ENCODE measurements around the gene KRTAP4-9. TPM values are rescaled to one million over a fixed set of nuclear protein-coding genes. Genes with fewer than 3 reads are reported as not detected.
"Not testable (repeated sequence)": the region's sequence is repeated elsewhere in the genome, so short reads cannot be mapped to it uniquely, and the experiment has no call there.

The KRTAP4-9 gene
- total RNA-seq, 1 experiment from 2014 or later: 1.0 TPM

- no peaks in the 10 kb centered on the region for H3K27me3 ChIP-seq (replicated peaks; ENCODE audit: insufficient read depth, low read depth, low read length, poor library complexity)
- no peaks in the 10 kb centered on the region for H3K36me3 ChIP-seq (ENCODE audit: insufficient read depth, low read length, poor library complexity, severe bottlenecking)
- no peak for DNase-seq (ENCODE audit: low spot score)
- H3K27ac ChIP-seq (ENCODE audit: low read depth, low read length, poor library complexity, severe bottlenecking): no peak overlapping the region
- H3K4me3 ChIP-seq (ENCODE audit: low read depth, low read length, poor library complexity, severe bottlenecking): no peak overlapping the region
- TF ChIP-seq, protein P1, sequence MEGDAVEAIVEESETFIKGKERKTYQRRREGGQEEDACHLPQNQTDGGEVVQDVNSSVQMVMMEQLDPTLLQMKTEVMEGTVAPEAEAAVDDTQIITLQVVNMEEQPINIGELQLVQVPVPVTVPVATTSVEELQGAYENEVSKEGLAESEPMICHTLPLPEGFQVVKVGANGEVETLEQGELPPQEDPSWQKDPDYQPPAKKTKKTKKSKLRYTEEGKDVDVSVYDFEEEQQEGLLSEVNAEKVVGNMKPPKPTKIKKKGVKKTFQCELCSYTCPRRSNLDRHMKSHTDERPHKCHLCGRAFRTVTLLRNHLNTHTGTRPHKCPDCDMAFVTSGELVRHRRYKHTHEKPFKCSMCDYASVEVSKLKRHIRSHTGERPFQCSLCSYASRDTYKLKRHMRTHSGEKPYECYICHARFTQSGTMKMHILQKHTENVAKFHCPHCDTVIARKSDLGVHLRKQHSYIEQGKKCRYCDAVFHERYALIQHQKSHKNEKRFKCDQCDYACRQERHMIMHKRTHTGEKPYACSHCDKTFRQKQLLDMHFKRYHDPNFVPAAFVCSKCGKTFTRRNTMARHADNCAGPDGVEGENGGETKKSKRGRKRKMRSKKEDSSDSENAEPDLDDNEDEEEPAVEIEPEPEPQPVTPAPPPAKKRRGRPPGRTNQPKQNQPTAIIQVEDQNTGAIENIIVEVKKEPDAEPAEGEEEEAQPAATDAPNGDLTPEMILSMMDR (conservative IDR thresholded peaks at IDR 0.05; ENCODE audit: low read depth, low read length): no peak
- no peak for TF ChIP-seq EZH2 (IDR thresholded peaks at IDR 0.05; ENCODE audit: borderline replicate concordance, low read depth, low read length, poor library complexity, severe bottlenecking)
- H3K9me3 ChIP-seq (ENCODE audit: low read depth, low read length, poor library complexity, severe bottlenecking): no peaks in the 10 kb centered on the region
- BruUV-seq (replicated peaks): no TSS peak
- POLR2A ChIA-PET (ENCODE audit: low non-redundant PET): no interaction called here
- H3K4me1 ChIP-seq (ENCODE audit: insufficient read depth, low read length, poor library complexity, severe bottlenecking): no peaks in the 10 kb centered on the region
- CTCF ChIA-PET: no interaction called here
- intact Hi-C loops (cut with micrococcal nuclease; ENCODE audit: unreplicated experiment): no loop called here
Observed at GRCh38 chr17:41073676-41074075, 31.5 kb upstream of the KRTAP4-9 start.

DNA sequence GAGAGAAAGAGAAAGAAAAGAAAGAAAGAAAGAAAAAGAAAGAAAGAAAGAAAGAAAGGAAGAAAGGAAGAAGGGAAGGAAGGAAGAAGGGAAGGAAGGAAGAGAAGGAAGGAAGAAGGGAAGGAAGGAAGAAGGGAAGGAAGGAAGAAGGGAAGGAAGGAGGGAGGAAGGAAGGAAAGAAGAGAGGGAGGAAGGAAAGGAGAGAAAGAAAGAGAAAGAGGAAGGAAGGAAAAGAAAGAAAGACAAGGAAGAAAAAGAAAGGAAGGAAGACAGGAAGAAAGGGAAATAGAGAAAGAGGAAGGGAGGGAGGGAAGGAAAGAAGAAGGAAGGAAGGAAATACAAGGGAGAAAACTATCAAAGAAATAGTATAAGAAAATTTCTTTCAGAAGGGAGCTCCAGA, 28.4 kb upstream of the KRTAP4-9 start:
- intact Hi-C loops (cut with micrococcal nuclease; ENCODE audit: unreplicated experiment): no loop called here
- ChIA-PET POLR2A (ENCODE audit: low non-redundant PET) (no interaction called here), CTCF (no interaction called here)
- no peaks in the 10 kb centered on the region for H3K4me1 ChIP-seq (ENCODE audit: insufficient read depth, low read length, poor library complexity, severe bottlenecking)
- no peaks in the 10 kb centered on the region for H3K27me3 ChIP-seq (replicated peaks; ENCODE audit: insufficient read depth, low read depth, low read length, poor library complexity)
- no peak for DNase-seq (ENCODE audit: low spot score)
- no peak overlapping the region for H3K27ac ChIP-seq (ENCODE audit: low read depth, low read length, poor library complexity, severe bottlenecking)
- no peak overlapping the region for H3K4me3 ChIP-seq (ENCODE audit: low read depth, low read length, poor library complexity, severe bottlenecking)
- TF ChIP-seq EZH2 (IDR thresholded peaks at IDR 0.05; ENCODE audit: borderline replicate concordance, low read depth, low read length, poor library complexity, severe bottlenecking): no peak
- no peaks in the 10 kb centered on the region for H3K9me3 ChIP-seq (ENCODE audit: low read depth, low read length, poor library complexity, severe bottlenecking)
- no TSS peak for BruUV-seq (replicated peaks)
- H3K36me3 ChIP-seq (ENCODE audit: insufficient read depth, low read length, poor library complexity, severe bottlenecking): no peaks in the 10 kb centered on the region

DNA sequence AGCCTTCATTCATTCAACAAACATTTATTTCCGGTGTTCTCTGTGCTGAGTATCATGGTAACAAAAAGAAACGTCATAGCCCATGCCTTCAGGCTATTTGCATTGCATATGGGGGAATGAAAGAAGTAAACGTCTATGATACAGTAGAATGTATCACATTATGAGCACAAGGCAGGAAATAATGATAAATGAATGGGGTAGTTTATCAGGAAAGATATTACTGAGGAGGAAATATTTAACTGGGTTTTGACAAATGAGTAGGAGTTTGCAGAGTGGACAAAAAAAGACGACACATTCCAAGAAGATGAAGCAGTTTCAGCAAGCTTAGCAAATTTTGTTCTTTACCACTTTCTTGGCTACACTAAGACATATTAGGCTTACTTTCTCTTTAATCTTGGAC, 22.6 kb upstream of the KRTAP4-9 start:
- no peak overlapping the region for H3K4me3 ChIP-seq (ENCODE audit: low read depth, low read length, poor library complexity, severe bottlenecking)
- no peaks in the 10 kb centered on the region for H3K9me3 ChIP-seq (ENCODE audit: low read depth, low read length, poor library complexity, severe bottlenecking)
- DNase-seq (ENCODE audit: low spot score): no peak
- no TSS peak for BruUV-seq (replicated peaks)
- no peaks in the 10 kb centered on the region for H3K4me1 ChIP-seq (ENCODE audit: insufficient read depth, low read length, poor library complexity, severe bottlenecking)
- TF ChIP-seq EZH2 (IDR thresholded peaks at IDR 0.05; ENCODE audit: borderline replicate concordance, low read depth, low read length, poor library complexity, severe bottlenecking): no peak
- TF ChIP-seq, protein P1 (conservative IDR thresholded peaks at IDR 0.05; ENCODE audit: low read depth, low read length): no peak
- CTCF ChIA-PET: no interaction called here
- POLR2A ChIA-PET (ENCODE audit: low non-redundant PET): no interaction called here
- intact Hi-C loops (cut with micrococcal nuclease; ENCODE audit: unreplicated experiment): no loop called here
- no peaks in the 10 kb centered on the region for H3K27me3 ChIP-seq (replicated peaks; ENCODE audit: insufficient read depth, low read depth, low read length, poor library complexity)
- no peak overlapping the region for H3K27ac ChIP-seq (ENCODE audit: low read depth, low read length, poor library complexity, severe bottlenecking)
- no peaks in the 10 kb centered on the region for H3K36me3 ChIP-seq (ENCODE audit: insufficient read depth, low read length, poor library complexity, severe bottlenecking)

DNA sequence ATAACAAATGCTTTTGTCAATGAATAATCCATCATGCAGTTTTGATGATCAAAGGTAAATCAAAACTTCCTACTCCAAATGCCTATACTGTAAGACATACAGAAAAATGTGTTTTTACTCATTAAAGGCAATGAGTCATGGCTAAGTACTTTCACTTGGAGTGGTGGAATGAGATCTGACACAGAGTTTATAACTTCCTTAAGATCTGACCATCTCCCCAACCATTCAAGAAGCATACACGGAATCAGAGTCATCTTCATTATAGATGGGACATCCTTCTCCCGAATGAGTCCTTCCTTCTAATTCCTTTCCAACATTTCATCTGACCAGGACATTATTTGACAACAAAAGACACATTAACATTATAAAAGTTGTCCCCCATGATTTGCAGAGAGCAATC, 21.8 kb upstream of the KRTAP4-9 start:
- H3K27ac ChIP-seq (ENCODE audit: low read depth, low read length, poor library complexity, severe bottlenecking); CTCF ChIA-PET; H3K4me1 ChIP-seq (ENCODE audit: insufficient read depth, low read length, poor library complexity, severe bottlenecking); intact Hi-C loops (cut with micrococcal nuclease; ENCODE audit: unreplicated experiment); BruUV-seq (replicated peaks); H3K4me3 ChIP-seq (ENCODE audit: low read depth, low read length, poor library complexity, severe bottlenecking); H3K36me3 ChIP-seq (ENCODE audit: insufficient read depth, low read length, poor library complexity, severe bottlenecking); POLR2A ChIA-PET (ENCODE audit: low non-redundant PET); H3K27me3 ChIP-seq (replicated peaks; ENCODE audit: insufficient read depth, low read depth, low read length, poor library complexity); H3K9me3 ChIP-seq (ENCODE audit: low read depth, low read length, poor library complexity, severe bottlenecking): not testable (repeated sequence)
- peak; percentile 14 for DNase-seq (ENCODE audit: low spot score)

DNA sequence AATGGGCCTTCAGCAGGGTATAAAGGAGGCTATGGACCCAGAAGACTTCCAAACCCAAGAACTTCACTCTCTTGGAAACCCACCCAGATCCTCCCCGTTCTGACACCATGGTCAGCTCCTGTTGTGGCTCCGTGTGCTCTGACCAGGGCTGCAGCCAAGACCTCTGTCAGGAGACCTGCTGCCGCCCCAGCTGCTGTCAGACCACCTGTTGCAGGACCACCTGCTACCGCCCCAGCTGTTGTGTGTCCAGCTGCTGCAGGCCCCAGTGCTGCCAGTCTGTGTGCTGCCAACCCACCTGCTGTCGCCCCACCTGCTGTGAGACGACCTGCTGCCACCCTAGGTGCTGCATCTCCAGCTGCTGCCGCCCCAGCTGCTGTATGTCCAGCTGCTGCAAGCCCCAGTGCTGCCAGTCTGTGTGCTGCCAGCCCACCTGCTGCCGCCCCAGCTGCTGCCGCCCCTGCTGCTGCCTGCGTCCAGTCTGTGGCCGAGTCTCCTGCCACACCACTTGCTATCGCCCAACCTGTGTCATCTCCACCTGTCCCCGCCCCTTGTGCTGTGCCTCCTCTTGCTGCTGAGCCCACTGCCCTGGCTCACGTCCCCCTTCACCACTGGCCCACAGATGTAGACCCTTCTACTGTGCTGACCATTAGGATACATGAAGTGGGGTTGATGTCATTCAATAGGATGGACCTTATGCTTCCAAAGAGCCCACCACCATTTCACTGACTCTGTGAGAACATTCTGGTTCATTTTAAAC, 20.9 kb upstream of the KRTAP4-9 start, which contains the start of gene KRTAP4-7:
Gene KRTAP4-7, plus strand, starts transcription at position 51 of the 757 bp plus-strand sequence. Its CDS starts 57 bp downstream, at position 108.
- CTCF ChIA-PET; H3K9me3 ChIP-seq (ENCODE audit: low read depth, low read length, poor library complexity, severe bottlenecking); DNase-seq (ENCODE audit: low spot score); H3K4me3 ChIP-seq (ENCODE audit: low read depth, low read length, poor library complexity, severe bottlenecking); POLR2A ChIA-PET (ENCODE audit: low non-redundant PET); H3K27me3 ChIP-seq (replicated peaks; ENCODE audit: insufficient read depth, low read depth, low read length, poor library complexity); intact Hi-C loops (cut with micrococcal nuclease; ENCODE audit: unreplicated experiment); H3K36me3 ChIP-seq (ENCODE audit: insufficient read depth, low read length, poor library complexity, severe bottlenecking); H3K27ac ChIP-seq (ENCODE audit: low read depth, low read length, poor library complexity, severe bottlenecking); BruUV-seq (replicated peaks); H3K4me1 ChIP-seq (ENCODE audit: insufficient read depth, low read length, poor library complexity, severe bottlenecking): not testable (repeated sequence)

GRCh38 chr17:41088760-41089352, 16.3 kb upstream of the KRTAP4-9 start:
- not testable (repeated sequence) for BruUV-seq (replicated peaks); H3K27ac ChIP-seq (ENCODE audit: low read depth, low read length, poor library complexity, severe bottlenecking)

More at GRCh38 chr17:41088760-41089352, 16.3 kb upstream of the KRTAP4-9 start:
- H3K27me3 ChIP-seq (replicated peaks; ENCODE audit: insufficient read depth, low read depth, low read length, poor library complexity); intact Hi-C loops (cut with micrococcal nuclease; ENCODE audit: unreplicated experiment); H3K4me3 ChIP-seq (ENCODE audit: low read depth, low read length, poor library complexity, severe bottlenecking); CTCF ChIA-PET; DNase-seq (ENCODE audit: low spot score); H3K36me3 ChIP-seq (ENCODE audit: insufficient read depth, low read length, poor library complexity, severe bottlenecking); H3K4me1 ChIP-seq (ENCODE audit: insufficient read depth, low read length, poor library complexity, severe bottlenecking); H3K9me3 ChIP-seq (ENCODE audit: low read depth, low read length, poor library complexity, severe bottlenecking); POLR2A ChIA-PET (ENCODE audit: low non-redundant PET): not testable (repeated sequence)

All from A673 (cell line).